Naive thymus-derived CD4-positive, alpha-beta T cell (primary cell): ENCODE results near the gene AP2B1. TPM values are rescaled to one million over a fixed set of nuclear protein-coding genes. Genes with fewer than 3 reads are reported as not detected.

ENCODE experiments used
- ATAC-seq: fragments of 150-1000 bp; cut with Tn5 transposase; 2 replicates; pipeline ENCODE4 v1.10.0; 2021; ENCODE audit warnings: mild to moderate bottlenecking, moderate library complexity
- CTCF ChIA-PET: fragments of 350-600 bp; sonication (Branson Sonifier 250); formaldehyde crosslinking; loops from one replicate; lab custom pipeline; 2021; ENCODE audit warnings: antibody characterized with exemption; lab: Charles Lee
- POLR2A ChIA-PET: fragments of 350-600 bp; sonication (Branson Sonifier 250); formaldehyde crosslinking; loops from one replicate; lab custom pipeline; 2021; ENCODE audit warnings: antibody characterized with exemption, inconsistent platforms; lab: Charles Lee
- DNase-seq, 9 donors: peaks; one replicate each; pipeline versions ENCODE4 v3.0.0 to v3.0.0-alpha.2; 2020 to 2022; ENCODE audit warnings: mixed read lengths in 1 of 9
- H3K27ac ChIP-seq: one replicate; pipeline ENCODE4 v1.7.0; 2013; ENCODE audit warnings: mild to moderate bottlenecking, low read depth, low read length, moderate library complexity
- H3K27me3 ChIP-seq, 2 donors: one replicate each; pipeline ENCODE4 v1.7.0; 2013; ENCODE audit warnings: low read length in 2 of 2, mild to moderate bottlenecking in 2 of 2, moderate library complexity in 2 of 2; ENCODE audit not compliant: control insufficient read depth in 2 of 2, insufficient read depth in 2 of 2
- H3K36me3 ChIP-seq, 3 experiments: 1 replicate in 2 of 3; 2 replicates in 1 of 3; pipeline ENCODE4 v1.7.0; 2013; ENCODE audit warnings: low read length in 3 of 3, mild to moderate bottlenecking in 3 of 3, moderate library complexity in 1 of 3; ENCODE audit not compliant: insufficient read depth in 3 of 3, control insufficient read depth in 2 of 3
- H3K4me1 ChIP-seq, 2 donors: one replicate each; pipeline ENCODE4 v1.7.0; 2013; ENCODE audit warnings: low read length in 2 of 2, mild to moderate bottlenecking in 2 of 2, moderate library complexity in 1 of 2; ENCODE audit not compliant: control insufficient read depth in 2 of 2, insufficient read depth in 2 of 2
- H3K4me3 ChIP-seq: 2 replicates; pipeline ENCODE4 v1.7.0; 2013; ENCODE audit warnings: mild to moderate bottlenecking, low read length
- H3K9me3 ChIP-seq, 3 experiments: 1 replicate in 2 of 3; 2 replicates in 1 of 3; pipeline ENCODE4 v1.7.0; 2013; ENCODE audit warnings: low read length in 3 of 3; ENCODE audit not compliant: control insufficient read depth in 2 of 3
- H3K27ac Mint-ChIP-seq, 9 donors: one replicate each; pipeline ENCODE4 v1.8.0; 2020 to 2022; ENCODE audit warnings: mixed read lengths in 9 of 9, mild to moderate bottlenecking in 8 of 9, moderate library complexity in 5 of 9, inconsistent platforms in 2 of 9
- H3K27me3 Mint-ChIP-seq, 5 donors: one replicate each; pipeline ENCODE4 v1.8.0; 2021 to 2022; ENCODE audit warnings: mixed read lengths in 5 of 5, mild to moderate bottlenecking in 1 of 5
- H3K36me3 Mint-ChIP-seq, 5 donors: one replicate each; pipeline ENCODE4 v1.8.0; 2020 to 2022; ENCODE audit warnings: mixed read lengths in 5 of 5, mild to moderate bottlenecking in 3 of 5, inconsistent platforms in 1 of 5
- H3K4me1 Mint-ChIP-seq, 7 donors: one replicate each; pipeline ENCODE4 v1.8.0; 2020 to 2022; ENCODE audit warnings: mixed read lengths in 7 of 7, mild to moderate bottlenecking in 3 of 7, inconsistent platforms in 1 of 7
- H3K4me3 Mint-ChIP-seq, 10 donors: one replicate each; pipeline ENCODE4 v1.8.0; 2020 to 2022; ENCODE audit warnings: mild to moderate bottlenecking in 10 of 10, mixed read lengths in 10 of 10, moderate library complexity in 6 of 10, inconsistent platforms in 2 of 10
- H3K9me3 Mint-ChIP-seq, 11 donors: one replicate each; pipeline ENCODE4 v1.8.0; 2020 to 2022; ENCODE audit warnings: mixed read lengths in 11 of 11, mild to moderate bottlenecking in 4 of 11, inconsistent platforms in 1 of 11, moderate library complexity in 1 of 11
- intact Hi-C, 2 donors: fragments of 100-400 bp; cut with micrococcal nuclease; formaldehyde crosslinking; loops; one replicate each; pipeline ENCODE4 v1.15.1; 2023
- polyA plus RNA-seq, 2 donors: library from polyadenylated mRNA; unstranded; fragments of 300-500 nt; fragmentation: Illumina TruSeq; gene quantifications; one replicate each; pipeline ENCODE4 v1.2.3, GENCODE V29; 2021
- total RNA-seq, 6 experiments: library from RNA in 5 of 6; stranded (reverse) in 5 of 6; gene quantifications; 1 replicate in 5 of 6; 2 replicates in 1 of 6; pipeline ENCODE4 v1.2.3 and lab custom pipeline; 2021 to 2026

The AP2B1 gene
- total and polyA plus RNA-seq, 7 experiments from 2014 or later = 49.0 to 197 (median 102) TPM

- no peaks in the 10 kb centered on the region for H3K27me3 ChIP-seq
- peaks cover 0 to 10% (median 1%) of the 10 kb centered on the region in 7 donors for H3K4me1 Mint-ChIP-seq
- peaks cover 0 to 18% of the 10 kb centered on the region in 2 donors for H3K4me1 ChIP-seq
- no peak overlapping the region for H3K27ac ChIP-seq
- H3K27me3 Mint-ChIP-seq = no peaks in the 10 kb centered on the region
- no peaks in the 10 kb centered on the region for H3K9me3 ChIP-seq
- ChIA-PET POLR2A (no interaction called here), CTCF (interaction anchor here (1.2 kb wide), 1 partner anchor 47 kb away, joined by 3 read pairs; no protein-coding TSS in a partner anchor)
- H3K36me3 ChIP-seq = peaks cover 0 to 39% (median 18%) of the 10 kb centered on the region in 3 experiments
- intact Hi-C loops = no loop called here
- H3K9me3 Mint-ChIP-seq = no peaks in the 10 kb centered on the region
- ATAC-seq (no peak), DNase-seq (no peak)
- H3K4me3 Mint-ChIP-seq = no peak overlapping the region
- H3K27ac Mint-ChIP-seq = no peak overlapping the region
- peaks cover 6 to 34% (median 15%) of the 10 kb centered on the region in 5 donors for H3K36me3 Mint-ChIP-seq
- H3K4me3 ChIP-seq = no peak overlapping the region
Observed at GRCh38 chr17:35716173-35716572, 129.1 kb downstream of the AP2B1 start.

- H3K27ac Mint-ChIP-seq = no peak overlapping the region
- peaks cover 6 to 38% (median 15%) of the 10 kb centered on the region in 5 donors for H3K36me3 Mint-ChIP-seq
- POLR2A ChIA-PET = no interaction called here
Observed at GRCh38 chr17:35716897-35717465, 129.9 kb downstream of the AP2B1 start.

GRCh38 chr17:35717475-35717874 is 130.4 kb downstream of the AP2B1 start:
- H3K36me3 ChIP-seq = peaks cover 0 to 50% (median 18%) of the 10 kb centered on the region in 3 experiments
- no peak overlapping the region for H3K27ac ChIP-seq
- no peaks in the 10 kb centered on the region for H3K27me3 ChIP-seq
- ChIA-PET CTCF (interaction anchor here (0.5 to 1.2 kb wide), 3 partner anchors 46 to 107 kb away, joined by 3 to 4 read pairs (median 3); no protein-coding TSS in a partner anchor), POLR2A (no interaction called here)
- no peak for DNase-seq
- H3K9me3 ChIP-seq = no peaks in the 10 kb centered on the region
- H3K4me3 ChIP-seq = no peak overlapping the region
- ATAC-seq = no peak
- Mint-ChIP-seq H3K4me3 (no peak overlapping the region), H3K36me3 (peaks cover 6 to 38% (median 15%) of the 10 kb centered on the region in 5 donors), H3K27ac (no peak overlapping the region), H3K9me3 (no peaks in the 10 kb centered on the region), H3K27me3 (no peaks in the 10 kb centered on the region), H3K4me1 (peaks cover 0 to 2% (median 0%) of the 10 kb centered on the region in 7 donors)
- peaks cover 0 to 11% of the 10 kb centered on the region in 2 donors for H3K4me1 ChIP-seq
- intact Hi-C loops = no loop called here

More at GRCh38 chr17:35716897-35717465, 129.9 kb downstream of the AP2B1 start:
- CTCF ChIA-PET = interaction anchor here (0.5 to 1.2 kb wide), 2 partner anchors 47 to 106 kb away, joined by 3 read pairs; no protein-coding TSS in a partner anchor
- Histone ChIP-seq H3K36me3 (peaks cover 0 to 47% (median 18%) of the 10 kb centered on the region in 3 experiments), H3K27ac (no peak overlapping the region), H3K4me1 (peaks cover 0 to 14% of the 10 kb centered on the region in 2 donors), H3K4me3 (no peak overlapping the region), H3K27me3 (no peaks in the 10 kb centered on the region), H3K9me3 (no peaks in the 10 kb centered on the region)
- Mint-ChIP-seq H3K9me3 (no peaks in the 10 kb centered on the region), H3K4me1 (peaks cover 0 to 3% (median 2%) of the 10 kb centered on the region in 7 donors), H3K4me3 (no peak overlapping the region), H3K27me3 (no peaks in the 10 kb centered on the region)
- ATAC-seq (no peak), DNase-seq (no peak)
- intact Hi-C loops = no loop called here

GRCh38 chr17:35723735-35724134 is 136.6 kb downstream of the AP2B1 start:
- intact Hi-C loops = no loop called here
- H3K4me1 ChIP-seq = no peaks in the 10 kb centered on the region
- peaks cover 21 to 50% (median 25%) of the 10 kb centered on the region in 5 donors for H3K36me3 Mint-ChIP-seq
- H3K9me3 Mint-ChIP-seq = no peaks in the 10 kb centered on the region
- no peaks in the 10 kb centered on the region for H3K27me3 ChIP-seq
- H3K27me3 Mint-ChIP-seq = no peaks in the 10 kb centered on the region
- no peak overlapping the region for H3K4me3 ChIP-seq
- peaks cover 9 to 59% (median 20%) of the 10 kb centered on the region in 3 experiments for H3K36me3 ChIP-seq
- H3K4me1 Mint-ChIP-seq = peaks cover 0 to 4% (median 0%) of the 10 kb centered on the region in 7 donors
- DNase-seq = no peak
- ChIA-PET POLR2A (no interaction called here), CTCF (no interaction called here)
- H3K4me3 Mint-ChIP-seq = no peak overlapping the region
- H3K27ac Mint-ChIP-seq = no peak overlapping the region
- H3K9me3 ChIP-seq = no peaks in the 10 kb centered on the region
- H3K27ac ChIP-seq = no peak overlapping the region
- no peak for ATAC-seq

- peaks cover 6 to 56% (median 20%) of the 10 kb centered on the region in 3 experiments for H3K36me3 ChIP-seq
- H3K27ac ChIP-seq = no peak overlapping the region
- H3K27ac Mint-ChIP-seq = no peak overlapping the region
- H3K4me1 Mint-ChIP-seq = peaks cover 2 to 10% (median 6%) of the 10 kb centered on the region in 7 donors
- no peaks in the 10 kb centered on the region for H3K27me3 Mint-ChIP-seq
- peaks cover 18 to 42% (median 22%) of the 10 kb centered on the region in 5 donors for H3K36me3 Mint-ChIP-seq
- CTCF ChIA-PET = no interaction called here
- ATAC-seq = no peak
- no peaks in the 10 kb centered on the region for H3K9me3 Mint-ChIP-seq
- intact Hi-C loops = no loop called here
- no peak overlapping the region for H3K4me3 Mint-ChIP-seq
- no peaks in the 10 kb centered on the region for H3K9me3 ChIP-seq
- no peaks in the 10 kb centered on the region for H3K4me1 ChIP-seq
- H3K4me3 ChIP-seq = no peak overlapping the region
- POLR2A ChIA-PET = interaction anchor here (0.7 to 1.3 kb wide), 2 partner anchors 16 to 798 kb away, joined by 3 read pairs; no protein-coding TSS in a partner anchor
- H3K27me3 ChIP-seq = no peaks in the 10 kb centered on the region
- no peak for DNase-seq
Observed at GRCh38 chr17:35725058-35725457, 137.9 kb downstream of the AP2B1 start.

- H3K4me3 ChIP-seq = no peak overlapping the region
- DNase-seq = no peak
- POLR2A ChIA-PET = no interaction called here
- peaks cover 14 to 38% (median 21%) of the 10 kb centered on the region in 5 donors for H3K36me3 Mint-ChIP-seq
- H3K9me3 ChIP-seq = no peaks in the 10 kb centered on the region
- H3K27ac ChIP-seq = no peak overlapping the region
- H3K9me3 Mint-ChIP-seq = no peaks in the 10 kb centered on the region
- CTCF ChIA-PET = no interaction called here
- H3K27me3 Mint-ChIP-seq = peaks cover 0 to 5% (median under 1%) of the 10 kb centered on the region in 5 donors
- peak overlapping the region in 1 of 9 donors; percentile 22 for H3K27ac Mint-ChIP-seq
- H3K36me3 ChIP-seq = peaks cover 5 to 55% (median 20%) of the 10 kb centered on the region in 3 experiments
- H3K4me1 ChIP-seq = peaks cover 1 to 6% of the 10 kb centered on the region in 2 donors
- H3K4me3 Mint-ChIP-seq = no peak overlapping the region
- H3K27me3 ChIP-seq = no peaks in the 10 kb centered on the region
- peaks cover 7 to 16% (median 13%) of the 10 kb centered on the region in 7 donors for H3K4me1 Mint-ChIP-seq
- ATAC-seq = no peak
- intact Hi-C loops = no loop called here
Observed at GRCh38 chr17:35725802-35726126, 138.6 kb downstream of the AP2B1 start.
